ENCODE results near the gene LIF. TPM values are rescaled to one million over a fixed set of nuclear protein-coding genes. Genes with fewer than 3 reads are reported as not detected.

LIF gene
- total RNA-seq, 5 donors from 2014 or later (not counting 1 experiment from before 2014, with no cell fraction given) = 0.26 to 3.3 (median 1.4) TPM

- Histone ChIP-seq H3K4me1 (ENCODE audit: control insufficient read depth in 1 of 2, extremely low read depth in 1 of 2, insufficient read depth in 2 of 2, low read length in 2 of 2) (peaks cover 2 to 38% of the 10 kb centered on the region in 2 experiments), H3K36me3 (ENCODE audit: control insufficient read depth in 2 of 2, extremely low read depth in 1 of 2, insufficient read depth in 1 of 2, low read length in 1 of 2) (peaks cover 0 to 1% of the 10 kb centered on the region in 2 donors), H3K27me3 (replicated peaks in 1 of 2; ENCODE audit: control insufficient read depth in 2 of 2, extremely low read depth in 1 of 2, insufficient read depth in 2 of 2, low read length in 1 of 2) (peaks cover 0 to 22% of the 10 kb centered on the region in 2 experiments), H3K9me3 (no peaks in the 10 kb centered on the region), H3K4me3 (ENCODE audit: control insufficient read depth in 1 of 2, extremely low read depth in 1 of 2, low read length in 1 of 2) (no peak overlapping the region), H3K27ac (ENCODE audit: low read length) (no peak overlapping the region)
- H3K36me3 Mint-ChIP-seq = peaks cover 6% of the 10 kb centered on the region
- WGBS (ENCODE audit: insufficient coverage) = 88% methylated on average over 3 of the region's 5 CpGs
- ChIA-PET CTCF (interaction anchor here (0.6 to 1.5 kb wide), 4 partner anchors 15 to 208 kb away, joined by 4 to 9 read pairs (median 4); no protein-coding TSS in a partner anchor), POLR2A (no interaction called here)
- no peak overlapping the region for H3K4me3 Mint-ChIP-seq
- peaks cover 40 to 53% (median 50%) of the 10 kb centered on the region in 3 donors for H3K4me1 Mint-ChIP-seq
- DNase-seq (no peak), ATAC-seq (replicated peaks in 1 of 4) (no peak)
- no peaks in the 10 kb centered on the region for H3K9me3 Mint-ChIP-seq
- H3K27ac Mint-ChIP-seq = no peak overlapping the region
- H3K27me3 Mint-ChIP-seq = no peaks in the 10 kb centered on the region
Measured at GRCh38 chr22:30279932-30280331, 33.4 kb upstream of the LIF start.

- H3K36me3 ChIP-seq (ENCODE audit: control insufficient read depth in 2 of 2, extremely low read depth in 1 of 2, insufficient read depth in 1 of 2, low read length in 1 of 2) = no peaks in the 10 kb centered on the region
- no peak overlapping the region for H3K27ac ChIP-seq (ENCODE audit: low read length)
- Mint-ChIP-seq H3K4me3 (no peak overlapping the region), H3K4me1 (peaks cover 40 to 60% (median 53%) of the 10 kb centered on the region in 3 donors), H3K27me3 (no peaks in the 10 kb centered on the region), H3K36me3 (peaks cover under 1% of the 10 kb centered on the region), H3K27ac (no peak overlapping the region), H3K9me3 (no peaks in the 10 kb centered on the region)
- no peaks in the 10 kb centered on the region for H3K9me3 ChIP-seq
- ChIA-PET POLR2A (no interaction called here), CTCF (interaction anchor here (0.6 to 1.5 kb wide), 3 partner anchors 106 to 208 kb away, joined by 4 to 9 read pairs (median 5); no protein-coding TSS in a partner anchor)
- peak in 1 of 35 experiments; percentile 24 for DNase-seq
- H3K27me3 ChIP-seq (replicated peaks in 1 of 2; ENCODE audit: control insufficient read depth in 2 of 2, extremely low read depth in 1 of 2, insufficient read depth in 2 of 2, low read length in 1 of 2) = peaks cover 0 to 22% of the 10 kb centered on the region in 2 experiments
- WGBS (ENCODE audit: insufficient coverage) = 66% methylated on average over 13 of the region's 16 CpGs
- ATAC-seq (replicated peaks in 1 of 4) = no peak
- H3K4me3 ChIP-seq (ENCODE audit: control insufficient read depth in 1 of 2, extremely low read depth in 1 of 2, low read length in 1 of 2) = no peak overlapping the region
- peaks cover 2 to 38% of the 10 kb centered on the region in 2 experiments for H3K4me1 ChIP-seq (ENCODE audit: control insufficient read depth in 1 of 2, extremely low read depth in 1 of 2, insufficient read depth in 2 of 2, low read length in 2 of 2)
Measured at GRCh38 chr22:30279046-30279788, 32.7 kb upstream of the LIF start.

GRCh38 chr22:30277547-30278344, 31.2 kb upstream of the LIF start:
- H3K4me3 Mint-ChIP-seq = no peak overlapping the region
- Histone ChIP-seq H3K36me3 (ENCODE audit: control insufficient read depth in 2 of 2, extremely low read depth in 1 of 2, insufficient read depth in 1 of 2, low read length in 1 of 2) (no peaks in the 10 kb centered on the region), H3K9me3 (no peaks in the 10 kb centered on the region), H3K4me1 (ENCODE audit: control insufficient read depth in 1 of 2, extremely low read depth in 1 of 2, insufficient read depth in 2 of 2, low read length in 2 of 2) (peaks cover 2 to 29% of the 10 kb centered on the region in 2 experiments), H3K4me3 (ENCODE audit: control insufficient read depth in 1 of 2, extremely low read depth in 1 of 2, low read length in 1 of 2) (no peak overlapping the region), H3K27ac (ENCODE audit: low read length) (no peak overlapping the region), H3K27me3 (replicated peaks in 1 of 2; ENCODE audit: control insufficient read depth in 2 of 2, extremely low read depth in 1 of 2, insufficient read depth in 2 of 2, low read length in 1 of 2) (peaks cover 0 to 19% of the 10 kb centered on the region in 2 experiments)
- H3K36me3 Mint-ChIP-seq = no peaks in the 10 kb centered on the region
- no peaks in the 10 kb centered on the region for H3K27me3 Mint-ChIP-seq
- ATAC-seq (replicated peaks in 1 of 4) (no peak), DNase-seq (no peak)
- ChIA-PET POLR2A (interaction anchor here in 1 of 2 donors (0.7 kb wide), 1 partner anchor 105 kb away, joined by 4 read pairs; no protein-coding TSS in a partner anchor), CTCF (interaction anchor here in 1 of 2 donors (0.7 kb wide), 1 partner anchor 1331 kb away, joined by 6 read pairs; no protein-coding TSS in a partner anchor)
- H3K9me3 Mint-ChIP-seq = no peaks in the 10 kb centered on the region
- WGBS (ENCODE audit: insufficient coverage) = 86% methylated on average over 13 of the region's 14 CpGs
- no peak overlapping the region for H3K27ac Mint-ChIP-seq
- peaks cover 37 to 62% (median 54%) of the 10 kb centered on the region in 3 donors for H3K4me1 Mint-ChIP-seq

- Mint-ChIP-seq H3K27ac (peak overlapping the region; percentile 52 to 75), H3K36me3 (no peaks in the 10 kb centered on the region), H3K4me1 (peaks cover 31 to 55% (median 50%) of the 10 kb centered on the region in 3 donors), H3K27me3 (no peaks in the 10 kb centered on the region), H3K4me3 (peak overlapping the region; percentile 53 to 82 (median 56)), H3K9me3 (no peaks in the 10 kb centered on the region)
- H3K36me3 ChIP-seq (ENCODE audit: control insufficient read depth in 2 of 2, extremely low read depth in 1 of 2, insufficient read depth in 1 of 2, low read length in 1 of 2) = no peaks in the 10 kb centered on the region
- 18% methylated on average over 6 of the region's 8 CpGs for WGBS (ENCODE audit: insufficient coverage)
- H3K9me3 ChIP-seq = no peaks in the 10 kb centered on the region
- peaks cover 0 to 18% of the 10 kb centered on the region in 2 experiments for H3K27me3 ChIP-seq (replicated peaks in 1 of 2; ENCODE audit: control insufficient read depth in 2 of 2, extremely low read depth in 1 of 2, insufficient read depth in 2 of 2, low read length in 1 of 2)
- no peak for DNase-seq
- H3K4me3 ChIP-seq (ENCODE audit: control insufficient read depth in 1 of 2, extremely low read depth in 1 of 2, low read length in 1 of 2) = peak overlapping the region in 1 of 2 donors; percentile 21
- H3K4me1 ChIP-seq (ENCODE audit: control insufficient read depth in 1 of 2, extremely low read depth in 1 of 2, insufficient read depth in 2 of 2, low read length in 2 of 2) = peaks cover 0 to 20% of the 10 kb centered on the region in 2 experiments
- ChIA-PET CTCF (no interaction called here), POLR2A (no interaction called here)
- H3K27ac ChIP-seq (ENCODE audit: low read length) = no peak overlapping the region
- ATAC-seq (replicated peaks in 1 of 4) = peak; percentile 34 to 63 (median 49)
Measured at GRCh38 chr22:30276039-30276438, 29.5 kb upstream of the LIF start.

- Mint-ChIP-seq H3K36me3 (peaks cover 1% of the 10 kb centered on the region), H3K4me1 (peaks cover 31 to 58% (median 50%) of the 10 kb centered on the region in 3 donors), H3K9me3 (no peaks in the 10 kb centered on the region), H3K27ac (peak overlapping the region; percentile 52 to 75), H3K4me3 (peak overlapping the region; percentile 53 to 82 (median 56)), H3K27me3 (no peaks in the 10 kb centered on the region)
- peaks cover 0 to 3% of the 10 kb centered on the region in 2 donors for H3K36me3 ChIP-seq (ENCODE audit: control insufficient read depth in 2 of 2, extremely low read depth in 1 of 2, insufficient read depth in 1 of 2, low read length in 1 of 2)
- peaks cover 0 to 18% of the 10 kb centered on the region in 2 experiments for H3K27me3 ChIP-seq (replicated peaks in 1 of 2; ENCODE audit: control insufficient read depth in 2 of 2, extremely low read depth in 1 of 2, insufficient read depth in 2 of 2, low read length in 1 of 2)
- no peaks in the 10 kb centered on the region for H3K9me3 ChIP-seq
- ATAC-seq (replicated peaks in 1 of 4) (peak; percentile 64 to 87 (median 69)), DNase-seq (peak in 2 of 35 experiments; percentile 45 to 61)
- ChIA-PET POLR2A (no interaction called here), CTCF (no interaction called here)
- H3K4me1 ChIP-seq (ENCODE audit: control insufficient read depth in 1 of 2, extremely low read depth in 1 of 2, insufficient read depth in 2 of 2, low read length in 2 of 2) = peaks cover 0 to 20% of the 10 kb centered on the region in 2 experiments
- WGBS (ENCODE audit: insufficient coverage) = 63% methylated on average over 6 of the region's 8 CpGs
- H3K27ac ChIP-seq (ENCODE audit: low read length) = no peak overlapping the region
- H3K4me3 ChIP-seq (ENCODE audit: control insufficient read depth in 1 of 2, extremely low read depth in 1 of 2, low read length in 1 of 2) = peak overlapping the region in 1 of 2 donors; percentile 21
Measured at GRCh38 chr22:30275625-30276024, 29.1 kb upstream of the LIF start.

GRCh38 chr22:30274437-30274812, 27.9 kb upstream of the LIF start:
- 86% methylated on average over 6 of the region's 9 CpGs for WGBS (ENCODE audit: insufficient coverage)
- Mint-ChIP-seq H3K4me3 (no peak overlapping the region), H3K27me3 (no peaks in the 10 kb centered on the region), H3K9me3 (no peaks in the 10 kb centered on the region), H3K36me3 (peaks cover 4% of the 10 kb centered on the region), H3K4me1 (peaks cover 27 to 54% (median 45%) of the 10 kb centered on the region in 3 donors), H3K27ac (peak overlapping the region in 1 of 2 donors; percentile 17)
- Histone ChIP-seq H3K27ac (ENCODE audit: low read length) (no peak overlapping the region), H3K4me1 (ENCODE audit: control insufficient read depth in 1 of 2, extremely low read depth in 1 of 2, insufficient read depth in 2 of 2, low read length in 2 of 2) (peaks cover 0 to 17% of the 10 kb centered on the region in 2 experiments), H3K4me3 (ENCODE audit: control insufficient read depth in 1 of 2, extremely low read depth in 1 of 2, low read length in 1 of 2) (no peak overlapping the region), H3K9me3 (no peaks in the 10 kb centered on the region), H3K36me3 (ENCODE audit: control insufficient read depth in 2 of 2, extremely low read depth in 1 of 2, insufficient read depth in 1 of 2, low read length in 1 of 2) (peaks cover 0 to 8% of the 10 kb centered on the region in 2 donors), H3K27me3 (replicated peaks in 1 of 2; ENCODE audit: control insufficient read depth in 2 of 2, extremely low read depth in 1 of 2, insufficient read depth in 2 of 2, low read length in 1 of 2) (peaks cover 0 to 18% of the 10 kb centered on the region in 2 experiments)
- DNase-seq = no peak
- ChIA-PET POLR2A (interaction anchor here in 1 of 2 donors (0.7 kb wide), 1 partner anchor 964 kb away, joined by 5 read pairs; no protein-coding TSS in a partner anchor), CTCF (no interaction called here)
- ATAC-seq (replicated peaks in 1 of 4) = no peak

All from T-cell (primary cell).